ENCODE measurements around the gene GABBR1. TPM values are rescaled to one million over a fixed set of nuclear protein-coding genes. Genes with fewer than 3 reads are reported as not detected.
"Not testable (repeated sequence)": the region's sequence is repeated elsewhere in the genome, so short reads cannot be mapped to it uniquely, and the experiment has no call there.

GABBR1 gene
- polyA plus RNA-seq, 3 donors from 2014 or later: not detected

DNA sequence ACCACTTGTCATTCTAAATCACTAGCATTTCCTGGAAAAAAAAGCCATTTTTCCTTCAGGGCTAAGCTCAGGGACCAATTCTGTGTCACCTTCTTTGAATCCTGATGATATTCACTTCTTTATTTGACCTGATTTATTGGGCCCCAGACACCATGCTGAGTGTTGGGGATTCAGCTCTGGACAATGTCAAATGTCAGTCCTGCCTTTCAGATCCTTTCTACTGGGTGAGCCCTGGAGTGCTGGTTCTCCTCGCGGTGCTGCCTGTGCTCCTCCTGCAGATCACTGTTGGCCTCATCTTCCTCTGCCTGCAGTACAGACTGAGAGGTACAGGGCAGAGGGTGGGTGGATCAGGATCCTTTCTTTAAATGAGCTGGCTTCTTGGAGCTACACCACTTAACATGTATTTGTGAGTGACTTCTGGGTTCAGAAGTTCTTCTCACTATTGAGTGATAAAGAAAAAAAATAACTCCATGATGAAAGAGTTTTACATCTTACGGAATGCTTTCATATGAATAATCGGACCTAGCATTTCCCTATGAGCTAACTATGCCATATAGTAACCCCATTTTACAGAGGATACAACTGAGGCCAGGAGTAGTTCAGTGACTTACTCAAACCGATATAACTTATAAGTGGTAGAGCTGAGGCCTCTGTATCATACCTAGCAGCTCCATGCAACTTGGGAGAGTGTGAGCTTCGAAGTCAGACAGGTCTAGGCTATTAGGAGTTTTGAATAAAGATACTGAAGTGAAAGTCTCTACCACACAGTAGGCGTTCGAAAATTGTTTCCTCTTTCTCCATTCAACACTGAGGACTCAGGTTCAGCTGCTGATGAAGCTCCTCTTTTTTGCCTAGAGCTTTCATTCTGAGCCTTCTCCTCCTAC is 33.2 kb upstream of the GABBR1 start:
- Mint-ChIP-seq H3K27me3 (ENCODE audit: low read depth in 3 of 3) (peaks cover 6 to 13% (median 10%) of the 10 kb centered on the region in 3 donors), H3K4me3 (no peak overlapping the region), H3K4me1 (no peaks in the 10 kb centered on the region), H3K27ac (no peak overlapping the region), H3K36me3 (no peaks in the 10 kb centered on the region), H3K9me3 (no peaks in the 10 kb centered on the region)
- DNase-seq: no peak

DNA sequence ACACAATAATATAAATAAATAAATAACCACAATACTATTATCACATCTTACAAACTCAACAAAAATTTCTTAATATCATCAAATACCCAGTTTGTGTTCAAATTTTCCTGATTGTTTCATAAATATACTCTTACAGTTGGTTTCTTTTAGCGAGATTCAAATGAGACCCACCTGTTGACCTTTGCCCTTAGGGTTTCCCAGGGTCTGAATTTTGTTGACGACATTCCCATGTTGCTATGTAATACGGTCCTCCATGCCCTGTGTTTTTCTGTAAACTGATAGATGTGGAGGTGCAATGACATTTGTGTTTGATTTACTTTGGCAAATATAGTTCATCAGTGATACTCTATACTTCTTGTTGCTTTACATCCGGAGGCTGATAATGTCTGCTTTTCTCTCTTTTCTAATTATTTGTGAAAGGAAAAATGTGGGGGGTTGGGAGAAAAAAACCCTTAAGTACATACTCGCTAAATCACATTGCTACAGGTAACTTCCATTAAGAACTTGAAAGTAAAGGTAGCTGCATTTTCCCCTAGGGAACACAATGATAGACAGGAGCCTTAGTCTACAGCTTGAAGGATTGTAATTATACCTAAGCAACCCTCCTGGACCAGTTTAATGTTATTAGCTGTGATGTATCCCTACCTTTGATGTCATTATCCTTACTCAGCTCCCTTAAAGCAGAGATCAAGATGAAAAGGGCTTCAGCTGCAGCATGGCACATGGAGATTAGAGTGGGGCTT is 30.5 kb upstream of the GABBR1 start:
- Mint-ChIP-seq H3K4me1 (no peaks in the 10 kb centered on the region), H3K36me3 (no peaks in the 10 kb centered on the region), H3K9me3 (no peaks in the 10 kb centered on the region), H3K27me3 (ENCODE audit: low read depth in 3 of 3) (peaks cover 7 to 14% (median 10%) of the 10 kb centered on the region in 3 donors), H3K27ac (no peak overlapping the region), H3K4me3 (no peak overlapping the region)
- no peak for DNase-seq

DNA sequence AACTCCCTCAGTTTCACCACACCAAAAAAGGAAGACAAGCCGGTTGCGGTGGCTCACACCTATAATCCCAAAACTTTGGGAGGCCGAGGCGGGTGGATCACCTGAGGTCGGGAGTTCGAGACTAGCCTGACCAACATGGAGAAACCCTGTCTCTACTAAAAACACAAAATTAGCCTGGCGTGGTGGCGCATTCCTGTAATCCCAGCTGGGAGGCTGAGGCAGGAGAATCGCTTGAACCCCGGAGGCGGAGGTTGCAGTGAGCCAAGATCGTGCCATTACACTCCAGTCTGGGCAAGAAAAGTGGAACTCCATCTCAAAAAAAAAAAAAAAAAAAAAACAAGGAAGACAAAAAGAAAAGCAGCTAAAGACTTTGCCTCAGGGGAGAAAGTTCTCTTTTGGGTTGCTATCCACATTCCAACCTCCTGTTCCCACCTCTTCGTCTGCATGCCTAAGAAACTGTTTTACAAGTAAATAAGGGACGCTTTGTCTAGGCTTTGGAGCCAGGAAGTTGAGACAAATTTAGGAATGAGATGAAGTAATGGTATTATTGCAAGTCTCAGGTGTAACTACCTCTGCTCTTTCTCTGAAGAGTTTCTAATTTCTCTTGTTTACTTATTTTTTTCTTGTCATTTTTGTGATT is 28.6 kb upstream of the GABBR1 start:
- H3K36me3 Mint-ChIP-seq, H3K27ac Mint-ChIP-seq, H3K4me1 Mint-ChIP-seq, H3K4me3 Mint-ChIP-seq, DNase-seq, H3K9me3 Mint-ChIP-seq: not testable (repeated sequence)
- H3K27me3 Mint-ChIP-seq (ENCODE audit: low read depth in 3 of 3): peaks cover 8 to 10% (median 9%) of the 10 kb centered on the region in 3 donors

DNA sequence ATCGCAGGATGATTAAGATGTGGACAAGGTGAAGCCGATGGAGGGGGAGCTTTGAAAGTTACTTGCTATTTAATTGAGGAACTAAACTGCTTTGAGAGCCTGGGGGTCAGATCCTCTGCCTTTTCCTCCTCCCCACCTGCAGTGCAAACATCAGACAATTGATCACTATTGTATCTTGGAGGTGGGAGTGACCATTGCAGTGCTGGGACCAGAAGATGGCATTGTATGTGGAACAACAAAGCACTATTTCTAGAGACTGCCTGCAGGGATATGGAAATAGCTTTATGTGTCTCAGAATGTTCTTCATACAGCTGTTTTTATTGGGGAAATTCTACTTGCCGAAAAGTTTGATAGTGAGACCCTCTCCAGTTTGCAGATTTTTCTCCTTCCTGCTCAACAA is 28.1 kb upstream of the GABBR1 start:
- no peak overlapping the region for H3K27ac Mint-ChIP-seq
- peaks cover 8 to 10% (median 9%) of the 10 kb centered on the region in 3 donors for H3K27me3 Mint-ChIP-seq (ENCODE audit: low read depth in 3 of 3)
- no peak overlapping the region for H3K4me3 Mint-ChIP-seq
- no peaks in the 10 kb centered on the region for H3K36me3 Mint-ChIP-seq
- no peaks in the 10 kb centered on the region for H3K9me3 Mint-ChIP-seq
- H3K4me1 Mint-ChIP-seq: no peaks in the 10 kb centered on the region
- DNase-seq: no peak

DNA sequence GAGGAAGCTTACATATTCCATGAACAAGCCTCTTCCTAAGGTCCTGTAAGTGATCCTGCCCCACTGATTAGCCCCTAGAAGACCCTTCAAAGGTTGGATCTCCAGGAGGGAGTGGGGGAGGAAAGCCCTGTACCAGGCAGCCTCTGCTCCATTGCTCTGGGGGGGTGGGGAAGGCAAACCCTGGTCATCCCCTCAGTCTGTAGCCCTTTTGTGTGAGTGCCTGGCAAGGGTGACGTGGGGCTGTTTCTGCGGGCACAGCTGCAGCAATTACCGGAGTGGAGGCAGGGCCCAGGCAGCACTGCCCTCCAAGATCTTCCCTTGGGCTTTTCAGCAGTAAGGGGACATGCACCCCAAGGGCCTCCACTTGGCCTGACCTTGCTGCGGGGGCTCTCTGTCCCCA is 23.8 kb upstream of the GABBR1 start, which contains the start of gene MOG:
MOG (plus strand) TSS at position 295 of the 400 bp plus-strand sequence. CDS start 118 bp downstream, outside the sequence.
- Mint-ChIP-seq H3K27me3 (ENCODE audit: low read depth in 3 of 3) (peaks cover 2 to 8% (median 4%) of the 10 kb centered on the region in 3 donors), H3K36me3 (no peaks in the 10 kb centered on the region), H3K4me1 (peaks cover 0 to under 1% of the 10 kb centered on the region in 2 donors), H3K27ac (no peak within 1 kb of the TSS), H3K9me3 (no peaks in the 10 kb centered on the region), H3K4me3 (no peak within 1 kb of the TSS)
- no peak for DNase-seq

DNA sequence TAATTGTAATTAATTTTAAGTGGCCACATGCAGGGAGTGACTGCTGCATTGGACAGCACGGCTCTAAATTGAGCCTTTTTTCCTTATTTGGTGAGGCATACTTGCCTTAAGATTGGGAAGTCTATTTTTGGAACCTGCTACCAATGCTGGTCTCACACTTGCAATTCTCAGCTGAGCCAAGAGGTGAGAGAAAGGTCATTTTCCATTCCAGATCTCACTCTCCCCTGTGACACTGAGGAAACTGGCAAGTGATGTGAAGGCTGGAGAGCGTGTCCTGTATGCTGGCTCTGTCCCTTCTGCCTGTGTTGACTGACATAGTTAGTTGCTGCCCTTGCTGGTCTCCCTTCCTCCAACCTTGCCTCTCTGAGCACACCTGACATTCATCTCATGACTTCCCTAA is 23.2 kb upstream of the GABBR1 start:
- peaks cover 2 to 5% (median 4%) of the 10 kb centered on the region in 3 donors for H3K27me3 Mint-ChIP-seq (ENCODE audit: low read depth in 3 of 3)
- H3K4me1 Mint-ChIP-seq: peaks cover 2 to 5% of the 10 kb centered on the region in 2 donors
- H3K36me3 Mint-ChIP-seq: no peaks in the 10 kb centered on the region
- no peak for DNase-seq
- no peaks in the 10 kb centered on the region for H3K9me3 Mint-ChIP-seq
- no peak overlapping the region for H3K27ac Mint-ChIP-seq
- H3K4me3 Mint-ChIP-seq: no peak overlapping the region

DNA sequence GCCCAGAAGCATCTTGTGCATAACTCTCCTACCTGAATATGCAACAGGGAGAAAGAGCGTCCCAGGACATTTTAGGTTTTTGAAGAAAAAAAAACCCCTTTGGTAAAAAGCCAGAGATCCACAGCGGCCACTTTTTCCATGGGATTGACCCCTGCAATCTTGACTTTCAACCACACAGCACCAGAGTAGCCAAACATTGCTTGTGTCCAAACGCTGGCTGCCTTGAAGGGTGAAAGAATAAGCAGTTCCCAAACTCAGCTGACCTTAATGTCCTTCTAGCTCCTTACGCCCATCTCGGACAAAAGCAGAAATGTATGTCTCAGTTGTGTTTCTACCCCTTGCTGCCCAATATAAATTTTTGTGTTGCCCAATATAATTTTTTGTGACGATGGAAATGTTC is 22.7 kb upstream of the GABBR1 start:
- peaks cover 2 to 5% of the 10 kb centered on the region in 2 donors for H3K4me1 Mint-ChIP-seq
- H3K4me3 Mint-ChIP-seq: no peak overlapping the region
- no peak for DNase-seq
- H3K9me3 Mint-ChIP-seq: no peaks in the 10 kb centered on the region
- peaks cover 2 to 5% (median 4%) of the 10 kb centered on the region in 3 donors for H3K27me3 Mint-ChIP-seq (ENCODE audit: low read depth in 3 of 3)
- H3K36me3 Mint-ChIP-seq: no peaks in the 10 kb centered on the region
- H3K27ac Mint-ChIP-seq: no peak overlapping the region

DNA sequence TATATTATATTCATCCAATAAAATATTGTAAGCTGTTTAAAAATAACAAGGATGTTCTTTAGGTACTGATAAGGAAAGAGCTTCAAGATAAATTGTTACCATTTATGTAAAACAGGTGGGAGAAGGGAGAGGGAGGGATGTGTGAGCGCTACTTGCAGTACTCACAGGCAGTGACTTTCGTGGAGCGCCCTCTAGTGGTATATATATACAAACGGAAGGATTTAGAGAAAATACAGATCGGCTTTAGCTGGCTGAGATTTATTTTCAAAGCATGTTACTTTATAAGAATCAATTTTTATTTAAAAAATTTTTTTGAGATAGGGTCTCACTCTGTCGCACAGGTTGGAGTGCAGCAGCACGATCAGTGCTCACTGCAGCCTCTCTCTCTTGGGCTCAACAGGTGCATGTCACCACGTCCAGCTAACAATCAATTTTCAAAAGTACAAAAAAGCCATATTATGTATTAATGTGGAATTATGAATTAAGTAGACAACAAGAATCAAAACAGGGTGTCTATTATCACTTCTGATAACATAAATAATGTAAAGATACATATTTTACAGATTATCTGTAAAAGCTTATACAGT is 20.6 kb upstream of the GABBR1 start:
- DNase-seq: peak; percentile 52 to 65 (median 60)
- Mint-ChIP-seq H3K36me3 (no peaks in the 10 kb centered on the region), H3K9me3 (no peaks in the 10 kb centered on the region), H3K27me3 (ENCODE audit: low read depth in 3 of 3) (peaks cover 4 to 10% (median 7%) of the 10 kb centered on the region in 3 donors), H3K4me3 (no peak overlapping the region), H3K4me1 (peaks cover 10 to 12% of the 10 kb centered on the region in 2 donors), H3K27ac (no peak overlapping the region)

DNA sequence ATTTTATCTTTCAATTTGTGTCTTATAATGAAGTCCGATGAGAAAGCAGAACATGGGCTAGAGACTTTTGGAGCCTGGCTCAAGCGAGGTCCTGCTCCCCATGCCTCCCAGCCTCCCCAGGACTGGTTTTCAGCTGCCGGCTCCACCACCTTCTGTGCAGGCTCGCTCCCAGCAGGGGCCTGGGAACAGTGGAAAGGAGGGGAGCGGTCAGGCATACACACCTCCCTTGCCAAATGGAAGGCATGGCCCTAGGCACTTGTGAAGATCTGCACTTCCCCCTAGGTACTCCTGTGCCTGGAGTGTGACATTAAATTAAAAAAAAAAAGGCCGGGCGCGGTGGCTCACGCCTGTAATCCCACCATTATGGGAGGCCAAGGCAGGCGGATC is 19.2 kb upstream of the GABBR1 start:
- H3K27me3 Mint-ChIP-seq (ENCODE audit: low read depth in 3 of 3): peaks cover 4 to 7% (median 5%) of the 10 kb centered on the region in 3 donors
- peaks cover 10 to 12% of the 10 kb centered on the region in 2 donors for H3K4me1 Mint-ChIP-seq
- DNase-seq: no peak
- H3K9me3 Mint-ChIP-seq: no peaks in the 10 kb centered on the region
- no peak overlapping the region for H3K27ac Mint-ChIP-seq
- no peaks in the 10 kb centered on the region for H3K36me3 Mint-ChIP-seq
- H3K4me3 Mint-ChIP-seq: no peak overlapping the region

DNA sequence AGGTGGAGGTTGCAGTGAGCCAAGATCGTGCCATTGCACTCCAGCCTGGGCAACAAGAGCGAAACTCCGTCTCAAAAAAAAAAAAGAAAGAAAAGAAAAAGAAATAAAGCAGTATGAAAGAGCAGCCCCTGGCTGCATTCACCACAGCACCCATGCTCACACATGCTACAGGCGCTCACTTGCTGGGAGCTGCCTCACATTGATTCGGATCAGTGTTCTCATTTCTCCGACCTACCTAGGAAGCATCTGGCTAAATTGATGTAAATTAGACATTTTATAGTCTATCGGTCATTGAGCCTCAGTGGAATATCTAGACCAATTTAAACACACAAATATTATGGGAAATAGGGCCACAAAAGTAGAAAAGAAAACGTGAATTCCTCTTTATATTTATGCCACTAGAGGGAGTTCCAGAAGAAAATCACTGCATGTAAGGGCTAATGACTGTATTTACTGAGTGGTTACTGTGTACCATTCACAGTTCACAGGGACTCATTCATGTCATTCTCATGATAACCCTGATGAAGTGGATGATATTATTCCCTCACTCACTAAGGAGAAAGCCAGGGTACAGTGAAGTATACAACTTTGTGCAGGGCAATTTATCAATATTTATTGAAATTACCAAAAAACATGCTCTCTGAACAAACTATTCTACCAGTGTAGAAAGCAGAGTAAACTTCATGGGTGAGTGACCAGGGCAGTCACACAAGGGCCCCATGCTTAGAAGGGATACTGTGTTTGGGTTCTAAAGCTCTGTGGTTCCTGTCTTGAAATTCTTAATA is 18.6 kb upstream of the GABBR1 start:
- peaks cover 10 to 12% of the 10 kb centered on the region in 2 donors for H3K4me1 Mint-ChIP-seq
- H3K36me3 Mint-ChIP-seq: no peaks in the 10 kb centered on the region
- H3K27ac Mint-ChIP-seq: peak overlapping the region in 3 of 6 donors; percentile 55 to 71 (median 58)
- no peaks in the 10 kb centered on the region for H3K9me3 Mint-ChIP-seq
- DNase-seq: peak in 2 of 3 donors; percentile 19 to 34
- peaks cover 4 to 7% (median 5%) of the 10 kb centered on the region in 3 donors for H3K27me3 Mint-ChIP-seq (ENCODE audit: low read depth in 3 of 3)
- peak overlapping the region in 2 of 5 donors; percentile 21 to 52 for H3K4me3 Mint-ChIP-seq

DNA sequence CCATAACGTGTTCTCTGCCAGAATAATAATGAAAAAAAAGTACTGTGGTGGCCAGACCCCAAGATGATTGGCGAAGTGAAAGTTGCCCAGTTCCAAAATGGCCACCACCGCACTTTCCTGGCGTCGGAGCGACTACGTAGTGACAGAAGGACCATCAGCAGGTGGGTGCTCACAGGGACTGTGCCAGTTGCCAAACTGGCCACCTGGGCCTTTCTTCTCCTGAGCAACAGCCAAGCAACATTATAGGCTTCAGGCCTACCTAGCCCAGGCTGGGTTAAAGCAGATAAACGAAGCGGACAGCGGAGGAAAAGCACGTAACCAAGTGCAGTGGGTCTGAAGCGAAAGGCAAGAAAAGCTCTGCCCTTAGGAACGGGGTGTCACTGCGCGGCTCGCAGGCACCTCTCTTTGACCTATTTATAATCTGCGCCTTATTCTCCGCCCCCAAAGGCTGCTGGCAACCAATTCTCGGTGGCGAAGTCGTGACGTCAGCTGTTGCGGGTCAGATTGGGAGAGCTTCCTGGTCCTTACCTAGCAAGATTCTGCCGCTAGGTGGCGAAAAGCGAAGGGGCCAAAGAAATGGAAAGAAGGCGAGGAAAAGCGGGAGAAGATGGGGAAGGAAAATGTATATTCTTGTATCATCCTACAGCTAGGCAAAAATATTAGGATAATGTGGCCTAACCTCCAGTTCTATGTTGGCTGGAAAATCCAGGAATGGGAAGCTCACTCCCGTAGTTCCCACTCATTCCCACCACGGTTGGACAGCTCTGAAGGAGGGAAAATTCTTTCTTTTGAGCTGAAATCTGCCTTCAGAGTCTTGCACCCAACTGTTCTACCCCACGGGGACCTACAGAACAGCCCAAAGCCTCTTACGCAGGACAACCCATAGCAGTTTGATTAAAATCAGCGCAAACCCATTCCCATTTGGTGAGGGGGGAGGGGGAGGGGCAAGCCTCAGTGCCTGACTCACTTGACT is 17.0 kb upstream of the GABBR1 start:
- Mint-ChIP-seq H3K4me1 (peaks cover 10 to 12% of the 10 kb centered on the region in 2 donors), H3K9me3 (no peaks in the 10 kb centered on the region), H3K27ac (peak overlapping the region; percentile 95 to 100 (median 99)), H3K36me3 (no peaks in the 10 kb centered on the region), H3K4me3 (peak overlapping the region; percentile 92 to 99 (median 98)), H3K27me3 (ENCODE audit: low read depth in 3 of 3) (peaks cover 4 to 7% (median 7%) of the 10 kb centered on the region in 3 donors)
- DNase-seq: peak; percentile 97 to 98 (median 97)

All from immature natural killer cell (primary cell).